BLaER1 treated with 17β-estradiol and CSF1 and Interleukin-3, amounts not matched to agents 10 nM and 100 nM (cell line): ENCODE data around the gene DBNDD1.

Experiments
- H3K27ac ChIP-seq, 11 experiments: shearing (Covaris generic); formaldehyde crosslinking; 2 replicates each; pipeline ENCODE4 v1.8.1; 2022
- H3K27me3 ChIP-seq, 11 experiments: shearing (Covaris generic); formaldehyde crosslinking; 2 replicates each; pipeline ENCODE4 v1.8.1; 2022
- H3K36me3 ChIP-seq, 11 experiments: shearing (Covaris generic); formaldehyde crosslinking; 2 replicates each; pipeline ENCODE4 v1.8.1; 2022
- H3K4me1 ChIP-seq, 10 experiments: shearing (Covaris generic); formaldehyde crosslinking; 2 replicates each; pipeline ENCODE4 v1.8.1; 2022
- H3K4me2 ChIP-seq, 11 experiments: shearing (Covaris generic); formaldehyde crosslinking; 2 replicates each; pipeline ENCODE4 v1.8.1; 2022
- H3K4me3 ChIP-seq, 10 experiments: shearing (Covaris generic); formaldehyde crosslinking; 2 replicates each; pipeline ENCODE4 v1.8.1; 2022
- H3K9ac ChIP-seq, 11 experiments: shearing (Covaris generic); formaldehyde crosslinking; 2 replicates each; pipeline ENCODE4 v1.8.1; 2022
- H3K9me3 ChIP-seq, 11 experiments: shearing (Covaris generic); formaldehyde crosslinking; replicated peaks in 1 of 11; 2 replicates each; pipeline ENCODE4 v1.8.1; 2022
- H4K20me1 ChIP-seq, 11 experiments: shearing (Covaris generic); formaldehyde crosslinking; 2 replicates each; pipeline ENCODE4 v1.8.1; 2022
- Cebpa-rat ChIP-seq, 11 experiments: shearing (Covaris generic); IDR thresholded peaks; 2 replicates each; pipeline ENCODE4 v1.8.1; 2022

The DBNDD1 gene

GRCh38 chr16:90020838-90021382 is 1.7 kb upstream of the DBNDD1 start:
- Histone ChIP-seq H3K36me3 (no peaks in the 10 kb centered on the region), H3K9ac (peak overlapping the region in 5 of 11 experiments; percentile 8 to 84 (median 28); a peak in 5 of 22 replicates), H3K4me1 (peaks cover 39 to 68% (median 55%) of the 10 kb centered on the region in 10 experiments), H3K4me3 (no peak overlapping the region; a peak in 1 of 20 replicates), H3K9me3 (no peaks in the 10 kb centered on the region), H3K27ac (peak overlapping the region in 5 of 11 experiments; percentile 2 to 84 (median 75); a peak in 6 of 22 replicates), H3K4me2 (peak overlapping the region; percentile 87 to 99 (median 98)), H4K20me1 (peaks cover 0 to 22% (median 9%) of the 10 kb centered on the region in 11 experiments; a peak in 10 of 22 replicates), H3K27me3 (peaks cover 19 to 51% (median 39%) of the 10 kb centered on the region in 11 experiments)
- no peak for TF ChIP-seq Cebpa-rat (IDR thresholded peaks at IDR 0.05)

- H3K4me2 ChIP-seq: peak overlapping the region; percentile 87 to 99 (median 98)
- H3K4me1 ChIP-seq: peaks cover 36 to 62% (median 50%) of the 10 kb centered on the region in 10 experiments
- peak overlapping the region in 5 of 11 experiments; percentile 8 to 63 (median 12); a peak in 7 of 22 replicates for H3K9ac ChIP-seq
- no peaks in the 10 kb centered on the region for H3K9me3 ChIP-seq
- no peaks in the 10 kb centered on the region for H3K36me3 ChIP-seq
- H3K27ac ChIP-seq: peak overlapping the region in 3 of 11 experiments; percentile 2 to 84 (median 20); a peak in 2 of 22 replicates
- peak overlapping the region in 3 of 10 experiments; percentile 69 to 75 (median 70); a peak in 3 of 20 replicates for H3K4me3 ChIP-seq
- H4K20me1 ChIP-seq: peaks cover 0 to 24% (median 9%) of the 10 kb centered on the region in 11 experiments; a peak in 10 of 22 replicates
- TF ChIP-seq Cebpa-rat (IDR thresholded peaks at IDR 0.05): no peak
- peaks cover 19 to 53% (median 40%) of the 10 kb centered on the region in 11 experiments for H3K27me3 ChIP-seq
These were observed 1.1 kb upstream of the DBNDD1 start for GRCh38 chr16:90020260-90020837.

GRCh38 chr16:90019543-90020259 is 445 bp upstream of the DBNDD1 start:
- no peak overlapping the region; a peak in 2 of 22 replicates for H3K27ac ChIP-seq
- H3K4me3 ChIP-seq: peak overlapping the region; percentile 64 to 75 (median 67)
- peaks cover 0 to 29% (median 9%) of the 10 kb centered on the region in 11 experiments; a peak in 10 of 22 replicates for H4K20me1 ChIP-seq
- H3K9ac ChIP-seq: peak overlapping the region in 9 of 11 experiments; percentile 40 to 78 (median 63); a peak in 15 of 22 replicates
- peaks cover 36 to 62% (median 50%) of the 10 kb centered on the region in 10 experiments for H3K4me1 ChIP-seq
- no peak for TF ChIP-seq Cebpa-rat (IDR thresholded peaks at IDR 0.05)
- H3K36me3 ChIP-seq: no peaks in the 10 kb centered on the region
- H3K9me3 ChIP-seq: no peaks in the 10 kb centered on the region
- H3K4me2 ChIP-seq: peak overlapping the region; percentile 87 to 99 (median 98)
- H3K27me3 ChIP-seq: peaks cover 19 to 55% (median 40%) of the 10 kb centered on the region in 11 experiments

GRCh38 chr16:90018297-90018651 is 982 bp downstream of the DBNDD1 start:
- TF ChIP-seq Cebpa-rat (IDR thresholded peaks at IDR 0.05): no peak
- Histone ChIP-seq H3K27ac (no peak overlapping the region), H3K4me2 (peak overlapping the region; percentile 87 to 99 (median 98)), H4K20me1 (peaks cover 0 to 32% (median 9%) of the 10 kb centered on the region in 11 experiments; a peak in 10 of 22 replicates), H3K9me3 (no peaks in the 10 kb centered on the region), H3K27me3 (peaks cover 19 to 55% (median 40%) of the 10 kb centered on the region in 11 experiments), H3K9ac (peak overlapping the region in 3 of 11 experiments; percentile 60 to 78 (median 77); a peak in 3 of 22 replicates), H3K4me3 (peak overlapping the region; percentile 64 to 75 (median 67); a peak in 17 of 20 replicates), H3K36me3 (no peaks in the 10 kb centered on the region), H3K4me1 (peaks cover 31 to 55% (median 48%) of the 10 kb centered on the region in 10 experiments)

- TF ChIP-seq Cebpa-rat (IDR thresholded peaks at IDR 0.05): no peak
- peaks cover 33 to 70% (median 51%) of the 10 kb centered on the region in 11 experiments for H3K27me3 ChIP-seq
These were observed 2.8 kb downstream of the DBNDD1 start for GRCh38 chr16:90016339-90016950.

GRCh38 chr16:90015586-90016338 is 3.5 kb downstream of the DBNDD1 start:
- H3K27ac ChIP-seq: no peak overlapping the region
- H3K9ac ChIP-seq: no peak overlapping the region
- no peaks in the 10 kb centered on the region for H3K36me3 ChIP-seq
- H3K27me3 ChIP-seq: peaks cover 40 to 77% (median 58%) of the 10 kb centered on the region in 11 experiments
- no peak overlapping the region for H3K4me2 ChIP-seq
- H3K4me3 ChIP-seq: no peak overlapping the region
- H4K20me1 ChIP-seq: peaks cover 0 to 48% (median 23%) of the 10 kb centered on the region in 11 experiments; a peak in 16 of 22 replicates
- peaks cover 16 to 55% (median 48%) of the 10 kb centered on the region in 10 experiments for H3K4me1 ChIP-seq
- no peaks in the 10 kb centered on the region for H3K9me3 ChIP-seq
- TF ChIP-seq Cebpa-rat (IDR thresholded peaks at IDR 0.05): no peak

More at GRCh38 chr16:90016339-90016950, 2.8 kb downstream of the DBNDD1 start:
- Histone ChIP-seq H3K27ac (no peak overlapping the region), H4K20me1 (peaks cover 0 to 41% (median 17%) of the 10 kb centered on the region in 11 experiments; a peak in 16 of 22 replicates), H3K36me3 (no peaks in the 10 kb centered on the region), H3K4me3 (no peak overlapping the region), H3K9ac (no peak overlapping the region), H3K4me2 (no peak overlapping the region), H3K9me3 (no peaks in the 10 kb centered on the region), H3K4me1 (peaks cover 17 to 55% (median 48%) of the 10 kb centered on the region in 10 experiments)

- Histone ChIP-seq H3K4me3 (no peak overlapping the region), H4K20me1 (peaks cover 0 to 59% (median 35%) of the 10 kb centered on the region in 11 experiments; a peak in 18 of 22 replicates), H3K36me3 (no peaks in the 10 kb centered on the region), H3K27me3 (peaks cover 51 to 72% (median 60%) of the 10 kb centered on the region in 11 experiments), H3K4me1 (peaks cover 23 to 58% (median 50%) of the 10 kb centered on the region in 10 experiments), H3K4me2 (peak overlapping the region in 10 of 11 experiments; percentile 27 to 96 (median 69); a peak in 19 of 22 replicates), H3K9ac (no peak overlapping the region), H3K9me3 (no peaks in the 10 kb centered on the region), H3K27ac (no peak overlapping the region)
- TF ChIP-seq Cebpa-rat (IDR thresholded peaks at IDR 0.05): no peak
These were observed 6.1 kb downstream of the DBNDD1 start for GRCh38 chr16:90012991-90013745.
